Natural killer cell (primary cell): ENCODE measurements around the gene ZNF74. TPM values are rescaled to one million over a fixed set of nuclear protein-coding genes. Genes with fewer than 3 reads are reported as not detected.
A peak's percentile ranks its signal among the peaks of the same experiment; 100 is the strongest.

Experiments
- ATAC-seq, 3 donors: fragments of 150-1000 bp in 2 of 3; fragments of 200-7000 bp in 1 of 3; cut with Tn5 transposase; 1 replicate in 1 of 3; 2 replicates in 2 of 3; pipeline ENCODE4 v1.10.0; 2021; ENCODE audit warnings: mild to moderate bottlenecking in 2 of 3, moderate library complexity in 2 of 3
- DNase-seq, 2 donors: peaks; one replicate each; pipeline versions ENCODE4 v3.0.0 to v3.0.0-alpha.2; 2013 to 2021; ENCODE audit warnings: mixed read lengths in 1 of 2
- H3K27ac ChIP-seq: one replicate; pipeline ENCODE4 v1.5.1; 2013; ENCODE audit warnings: mild to moderate bottlenecking, low read length
- H3K27me3 ChIP-seq: one replicate; pipeline ENCODE4 v1.6.1; 2013; ENCODE audit warnings: low read length; ENCODE audit not compliant: control insufficient read depth, insufficient read depth
- H3K36me3 ChIP-seq: one replicate; pipeline ENCODE4 v1.6.1; 2013; ENCODE audit warnings: low read length; ENCODE audit not compliant: control insufficient read depth, insufficient read depth
- H3K4me1 ChIP-seq: one replicate; pipeline ENCODE4 v1.6.1; 2013; ENCODE audit warnings: low read length; ENCODE audit not compliant: control insufficient read depth, insufficient read depth
- H3K4me3 ChIP-seq: one replicate; pipeline ENCODE4 v1.5.1; 2013; ENCODE audit warnings: low read length
- H3K9me3 ChIP-seq: one replicate; pipeline ENCODE4 v1.6.1; 2013; ENCODE audit warnings: low read length; ENCODE audit not compliant: control insufficient read depth, insufficient read depth
- H3K27ac Mint-ChIP-seq, 2 donors: one replicate each; pipeline ENCODE4 v1.8.0; 2022; ENCODE audit warnings: mild to moderate bottlenecking in 2 of 2, mixed read lengths in 2 of 2, moderate library complexity in 1 of 2
- H3K27me3 Mint-ChIP-seq, 2 donors: one replicate each; pipeline ENCODE4 v1.8.0; 2022; ENCODE audit warnings: low read depth in 2 of 2, mixed read lengths in 2 of 2
- H3K36me3 Mint-ChIP-seq: one replicate; pipeline ENCODE4 v1.8.0; 2022; ENCODE audit warnings: mixed read lengths
- H3K4me1 Mint-ChIP-seq, 2 donors: one replicate each; pipeline ENCODE4 v1.8.0; 2022; ENCODE audit warnings: mixed read lengths in 2 of 2
- H3K4me3 Mint-ChIP-seq: one replicate; pipeline ENCODE4 v1.8.0; 2022; ENCODE audit warnings: mild to moderate bottlenecking, moderate library complexity, mixed read lengths
- H3K9me3 Mint-ChIP-seq, 2 donors: one replicate each; pipeline ENCODE4 v1.8.0; 2022; ENCODE audit warnings: mixed read lengths in 2 of 2
- WGBS: methylation state at CpG from one replicate; pipeline ENCODE4 v1.1.7; 2013; ENCODE audit warnings: missing lambda C conversion rate; ENCODE audit not compliant: insufficient coverage; 5-methylcytosine and 5-hydroxymethylcytosine counted together
- intact Hi-C: fragments of 100-400 bp; cut with micrococcal nuclease; formaldehyde crosslinking; loops from one replicate; pipeline ENCODE4 v1.14.2; 2022
- total RNA-seq, 4 donors: library from RNA; stranded (reverse); fragments of 120-200 nt in 1 of 4; gene quantifications; one replicate each; pipeline versions ENCODE4 v1.2.3 to v1.2.4, GENCODE V29; 2013 to 2022
- TF ChIP-seq, protein P1 (sequence below): fragments of 200-600 bp; IDR thresholded peaks from one replicate; pipeline ENCODE4 v1.8.0; 2022; ENCODE audit warnings: antibody characterized with exemption

The ZNF74 gene
- total RNA-seq, 3 donors from 2014 or later (not counting 1 experiment from before 2014, with no cell fraction given) = 7.7 to 18.2 (median 10.4) TPM

DNA sequence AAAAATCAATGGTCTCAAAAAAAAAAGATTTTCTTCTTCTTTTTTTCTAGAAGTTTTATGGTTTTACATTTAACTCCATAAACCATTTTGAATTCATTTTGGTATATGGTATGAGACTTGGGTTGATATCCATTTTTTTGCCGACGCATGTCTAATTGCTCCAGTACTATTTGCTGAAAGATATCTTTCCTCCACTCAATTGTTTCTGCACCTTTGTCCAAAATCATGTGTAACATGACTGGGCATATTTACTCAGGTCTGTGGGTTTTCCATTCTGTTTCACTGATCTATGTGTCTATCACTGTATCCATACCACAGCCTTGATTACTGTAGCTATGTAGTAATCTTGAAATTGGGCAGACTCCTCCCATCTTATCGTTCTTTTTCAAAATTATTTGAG lies 59.3 kb downstream of the ZNF74 start:
- ATAC-seq = no peak
- H3K27me3 ChIP-seq = no peaks in the 10 kb centered on the region
- intact Hi-C loops = no loop called here
- peaks cover 9% of the 10 kb centered on the region for H3K4me1 ChIP-seq
- H3K36me3 Mint-ChIP-seq = peaks cover 4% of the 10 kb centered on the region
- H3K9me3 ChIP-seq = no peaks in the 10 kb centered on the region
- H3K4me3 ChIP-seq = no peak overlapping the region
- no peak overlapping the region for H3K27ac Mint-ChIP-seq
- no peaks in the 10 kb centered on the region for H3K27me3 Mint-ChIP-seq
- H3K27ac ChIP-seq = no peak overlapping the region
- TF ChIP-seq, protein P1, sequence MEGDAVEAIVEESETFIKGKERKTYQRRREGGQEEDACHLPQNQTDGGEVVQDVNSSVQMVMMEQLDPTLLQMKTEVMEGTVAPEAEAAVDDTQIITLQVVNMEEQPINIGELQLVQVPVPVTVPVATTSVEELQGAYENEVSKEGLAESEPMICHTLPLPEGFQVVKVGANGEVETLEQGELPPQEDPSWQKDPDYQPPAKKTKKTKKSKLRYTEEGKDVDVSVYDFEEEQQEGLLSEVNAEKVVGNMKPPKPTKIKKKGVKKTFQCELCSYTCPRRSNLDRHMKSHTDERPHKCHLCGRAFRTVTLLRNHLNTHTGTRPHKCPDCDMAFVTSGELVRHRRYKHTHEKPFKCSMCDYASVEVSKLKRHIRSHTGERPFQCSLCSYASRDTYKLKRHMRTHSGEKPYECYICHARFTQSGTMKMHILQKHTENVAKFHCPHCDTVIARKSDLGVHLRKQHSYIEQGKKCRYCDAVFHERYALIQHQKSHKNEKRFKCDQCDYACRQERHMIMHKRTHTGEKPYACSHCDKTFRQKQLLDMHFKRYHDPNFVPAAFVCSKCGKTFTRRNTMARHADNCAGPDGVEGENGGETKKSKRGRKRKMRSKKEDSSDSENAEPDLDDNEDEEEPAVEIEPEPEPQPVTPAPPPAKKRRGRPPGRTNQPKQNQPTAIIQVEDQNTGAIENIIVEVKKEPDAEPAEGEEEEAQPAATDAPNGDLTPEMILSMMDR = no peak
- H3K36me3 ChIP-seq = peaks cover 21% of the 10 kb centered on the region
- DNase-seq = no peak
- WGBS = no CpG with 5 or more reads among the region's 3 CpGs
- H3K4me3 Mint-ChIP-seq = no peak overlapping the region
- peaks cover 10% of the 10 kb centered on the region in 2 donors for H3K4me1 Mint-ChIP-seq
- H3K9me3 Mint-ChIP-seq = no peaks in the 10 kb centered on the region

DNA sequence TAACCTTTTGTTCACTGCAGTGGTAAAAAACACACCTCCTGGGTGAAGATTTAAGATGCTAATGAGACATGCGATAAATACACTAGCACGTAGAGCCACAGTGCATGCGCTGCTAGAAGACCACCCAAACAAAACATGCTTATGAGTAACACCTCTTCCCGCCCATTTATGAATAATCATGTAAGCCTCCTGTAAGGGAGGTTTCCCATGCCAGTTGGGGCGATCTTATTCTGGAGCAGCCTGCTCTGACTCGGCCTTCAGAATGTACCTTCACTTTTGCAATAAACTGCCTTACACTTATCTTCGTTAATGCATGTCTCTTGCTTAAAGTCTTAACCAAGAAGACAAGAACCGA lies 61.7 kb downstream of the ZNF74 start:
- H3K4me1 Mint-ChIP-seq = peaks cover 10% of the 10 kb centered on the region in 2 donors
- no peak for DNase-seq
- no peaks in the 10 kb centered on the region for H3K27me3 ChIP-seq
- H3K36me3 ChIP-seq = peaks cover 25% of the 10 kb centered on the region
- H3K9me3 Mint-ChIP-seq = no peaks in the 10 kb centered on the region
- H3K4me1 ChIP-seq = peaks cover 9% of the 10 kb centered on the region
- WGBS = 95% methylated on average over 8 of the region's 8 CpGs
- intact Hi-C loops = loop anchor here (1.0 to 5.0 kb wide), 2 partner anchors 37 to 298 kb away; no protein-coding TSS in a partner anchor
- TF ChIP-seq, protein P1 = no peak
- no peak overlapping the region for H3K27ac Mint-ChIP-seq
- no peak overlapping the region for H3K27ac ChIP-seq
- H3K4me3 ChIP-seq = no peak overlapping the region
- H3K9me3 ChIP-seq = no peaks in the 10 kb centered on the region
- no peaks in the 10 kb centered on the region for H3K27me3 Mint-ChIP-seq
- ATAC-seq = no peak
- H3K4me3 Mint-ChIP-seq = no peak overlapping the region
- H3K36me3 Mint-ChIP-seq = peaks cover 4% of the 10 kb centered on the region

DNA sequence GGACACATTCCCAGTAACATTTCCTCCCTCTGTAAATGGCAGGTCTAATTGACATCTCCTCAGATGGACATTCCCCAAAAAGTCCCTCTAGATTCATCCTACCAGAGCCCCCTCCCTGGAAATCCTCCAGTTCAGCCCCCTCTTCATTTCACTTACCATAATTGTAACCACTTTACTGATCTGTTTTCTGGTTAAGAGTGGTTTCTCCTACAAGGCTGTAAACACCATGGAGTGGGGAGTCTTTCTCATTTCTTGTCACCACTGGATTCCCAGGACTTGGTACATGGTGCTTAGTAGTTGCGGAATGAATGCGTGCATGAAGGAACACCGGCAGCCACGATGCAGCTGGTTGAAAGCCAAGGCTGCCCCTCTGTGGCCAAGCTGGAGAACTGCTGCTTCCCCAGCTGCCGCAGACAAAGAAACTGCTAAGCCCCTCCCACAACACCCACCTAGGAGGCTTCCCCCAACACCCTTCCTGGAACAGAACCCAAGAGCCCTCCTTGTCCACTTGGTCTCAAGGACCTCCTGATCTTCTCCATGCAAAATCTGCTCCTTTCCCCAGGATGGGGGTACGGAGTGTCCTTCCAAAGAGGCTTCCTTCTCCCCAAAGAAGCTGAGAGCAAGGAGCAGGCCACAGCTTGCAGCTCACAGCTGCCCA lies 62.2 kb downstream of the ZNF74 start:
- Histone ChIP-seq H3K27me3 (no peaks in the 10 kb centered on the region), H3K36me3 (peaks cover 25% of the 10 kb centered on the region), H3K9me3 (no peaks in the 10 kb centered on the region), H3K4me3 (no peak overlapping the region), H3K27ac (no peak overlapping the region), H3K4me1 (peaks cover 9% of the 10 kb centered on the region)
- WGBS = 20% methylated on average over 6 of the region's 6 CpGs
- Mint-ChIP-seq H3K4me3 (no peak overlapping the region), H3K27me3 (no peaks in the 10 kb centered on the region), H3K27ac (no peak overlapping the region), H3K4me1 (peaks cover 10% of the 10 kb centered on the region in 2 donors), H3K9me3 (no peaks in the 10 kb centered on the region), H3K36me3 (peaks cover 4% of the 10 kb centered on the region)
- intact Hi-C loops = loop anchor here (1.0 to 5.0 kb wide), 2 partner anchors 38 to 299 kb away; no protein-coding TSS in a partner anchor
- ATAC-seq (peak; percentile 89 to 100 (median 99)), DNase-seq (peak; percentile 58 to 90)
- TF ChIP-seq, protein P1 = peak; percentile 76

DNA sequence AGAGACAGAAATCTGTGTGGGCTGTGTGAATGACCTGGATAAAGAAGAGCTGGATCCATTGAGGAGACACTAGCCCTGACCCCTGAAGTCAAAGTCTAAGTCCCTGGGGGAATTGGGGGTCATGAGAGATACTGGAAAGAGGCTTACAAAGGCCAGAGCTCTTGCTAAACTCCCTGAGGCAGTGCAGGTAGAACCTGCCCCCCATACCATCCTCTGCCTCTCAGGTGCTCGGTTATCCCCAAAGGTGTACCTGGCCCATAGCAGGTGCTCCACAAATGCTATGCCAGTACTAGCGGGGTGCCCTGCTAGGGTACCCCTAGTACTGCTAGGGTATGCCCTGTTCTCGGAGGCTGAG lies 62.7 kb downstream of the ZNF74 start:
- intact Hi-C loops = loop anchor here (1.0 to 5.0 kb wide), 2 partner anchors 38 to 299 kb away; no protein-coding TSS in a partner anchor
- Mint-ChIP-seq H3K36me3 (peaks cover 4% of the 10 kb centered on the region), H3K27me3 (no peaks in the 10 kb centered on the region), H3K9me3 (no peaks in the 10 kb centered on the region), H3K27ac (no peak overlapping the region), H3K4me3 (no peak overlapping the region), H3K4me1 (peaks cover 10% of the 10 kb centered on the region in 2 donors)
- DNase-seq = no peak
- Histone ChIP-seq H3K9me3 (no peaks in the 10 kb centered on the region), H3K4me1 (peaks cover 9% of the 10 kb centered on the region), H3K4me3 (no peak overlapping the region), H3K27me3 (no peaks in the 10 kb centered on the region), H3K36me3 (peaks cover 22% of the 10 kb centered on the region), H3K27ac (no peak overlapping the region)
- TF ChIP-seq, protein P1 = no peak
- 95% methylated on average over 3 of the region's 3 CpGs for WGBS
- no peak for ATAC-seq
